ENCODE results near the gene SP100.

Gene SP100

GRCh38 chr2:230441227-230441897, 25.4 kb downstream of the SP100 start:
- Histone ChIP-seq H3K36me3 (ENCODE audit: control insufficient read depth in 1 of 2, insufficient read depth in 2 of 2, low read length in 2 of 2) (no peaks in the 10 kb centered on the region), H3K18ac (ENCODE audit: low read length) (no peak overlapping the region), H2BK12ac (ENCODE audit: low read length) (no peak overlapping the region), H2AK5ac (ENCODE audit: low read length) (no peak overlapping the region), H2AFZ (ENCODE audit: insufficient read depth, low read length, poor library complexity) (no peak overlapping the region), H3K9me3 (ENCODE audit: insufficient read depth, low read depth, low read length) (no peaks in the 10 kb centered on the region), H3K14ac (ENCODE audit: low read length) (no peak overlapping the region), H4K91ac (ENCODE audit: low read depth, low read length) (no peak overlapping the region), H3K79me2 (ENCODE audit: control insufficient read depth, insufficient read depth, low read length, poor library complexity) (no peaks in the 10 kb centered on the region), H3K27me3 (ENCODE audit: insufficient read depth, low read length) (no peaks in the 10 kb centered on the region), H2BK5ac (ENCODE audit: low read depth, low read length, poor library complexity) (no peak overlapping the region), H2BK120ac (ENCODE audit: insufficient read depth, low read length, poor library complexity) (no peak overlapping the region), H3K4ac (ENCODE audit: low read depth, low read length) (no peak overlapping the region), H3K23ac (ENCODE audit: low read length) (no peak overlapping the region), H3K9ac (ENCODE audit: low read length) (no peak overlapping the region), H3K4me3 (ENCODE audit: low read depth, low read length) (no peak overlapping the region), H3K79me1 (ENCODE audit: low read length) (no peaks in the 10 kb centered on the region), H3K4me2 (ENCODE audit: low read length) (no peak overlapping the region), H4K8ac (ENCODE audit: low read depth, low read length) (no peak overlapping the region), H3K4me1 (ENCODE audit: control insufficient read depth in 1 of 2, insufficient read depth in 2 of 2, low read length in 2 of 2) (no peaks in the 10 kb centered on the region), H3K27ac (ENCODE audit: low read depth, low read length) (no peak overlapping the region), H4K12ac (ENCODE audit: low read depth, low read length) (no peak overlapping the region)
- DNase-seq, result no peak
- no CpG with 5 or more reads among the region's 4 CpGs for WGBS (ENCODE audit: extremely low coverage, insufficient coverage, insufficient read length)

DNA sequence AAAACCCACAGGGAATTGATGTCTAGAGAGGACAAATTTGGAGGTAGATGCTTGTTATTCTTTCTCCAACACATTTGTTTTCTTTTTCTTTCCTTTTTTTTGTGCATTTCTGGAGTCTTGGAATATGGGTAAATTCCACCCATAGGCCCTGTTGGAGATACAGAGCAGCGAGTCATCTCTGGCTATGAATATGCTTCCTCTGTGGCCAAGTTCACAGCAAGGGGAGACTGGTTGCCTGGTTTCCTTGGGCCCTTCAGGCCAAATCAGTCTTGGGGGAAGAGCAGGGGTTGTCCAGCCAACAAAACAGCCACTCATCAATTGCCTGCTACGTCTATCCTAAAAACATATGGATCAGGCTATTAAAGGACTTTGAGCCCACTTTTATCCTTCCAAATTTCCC, 27.5 kb downstream of the SP100 start:
- Histone ChIP-seq H3K27ac (ENCODE audit: low read depth, low read length) (no peak overlapping the region), H3K14ac (ENCODE audit: low read length) (no peak overlapping the region), H3K4me2 (ENCODE audit: low read length) (no peak overlapping the region), H2BK12ac (ENCODE audit: low read length) (no peak overlapping the region), H4K12ac (ENCODE audit: low read depth, low read length) (no peak overlapping the region), H3K79me1 (ENCODE audit: low read length) (no peaks in the 10 kb centered on the region), H3K9me3 (ENCODE audit: insufficient read depth, low read depth, low read length) (no peaks in the 10 kb centered on the region), H4K8ac (ENCODE audit: low read depth, low read length) (no peak overlapping the region), H3K79me2 (ENCODE audit: control insufficient read depth, insufficient read depth, low read length, poor library complexity) (no peaks in the 10 kb centered on the region), H3K4me3 (ENCODE audit: low read depth, low read length) (no peak overlapping the region), H3K27me3 (ENCODE audit: insufficient read depth, low read length) (no peaks in the 10 kb centered on the region), H3K4me1 (ENCODE audit: control insufficient read depth in 1 of 2, insufficient read depth in 2 of 2, low read length in 2 of 2) (no peaks in the 10 kb centered on the region), H3K18ac (ENCODE audit: low read length) (no peak overlapping the region), H4K91ac (ENCODE audit: low read depth, low read length) (no peak overlapping the region), H2AK5ac (ENCODE audit: low read length) (no peak overlapping the region), H3K23ac (ENCODE audit: low read length) (no peak overlapping the region), H2AFZ (ENCODE audit: insufficient read depth, low read length, poor library complexity) (no peak overlapping the region), H3K9ac (ENCODE audit: low read length) (no peak overlapping the region), H3K4ac (ENCODE audit: low read depth, low read length) (no peak overlapping the region), H3K36me3 (ENCODE audit: control insufficient read depth in 1 of 2, insufficient read depth in 2 of 2, low read length in 2 of 2) (no peaks in the 10 kb centered on the region), H2BK120ac (ENCODE audit: insufficient read depth, low read length, poor library complexity) (no peak overlapping the region), H2BK5ac (ENCODE audit: low read depth, low read length, poor library complexity) (no peak overlapping the region)
- DNase-seq, result no peak
- no CpG with 5 or more reads among the region's 2 CpGs for WGBS (ENCODE audit: extremely low coverage, insufficient coverage, insufficient read length)

- Histone ChIP-seq H3K18ac (ENCODE audit: low read length) (no peak overlapping the region), H3K27me3 (ENCODE audit: insufficient read depth, low read length) (no peaks in the 10 kb centered on the region), H2AFZ (ENCODE audit: insufficient read depth, low read length, poor library complexity) (no peak overlapping the region), H3K27ac (ENCODE audit: low read depth, low read length) (no peak overlapping the region), H3K36me3 (ENCODE audit: control insufficient read depth in 1 of 2, insufficient read depth in 2 of 2, low read length in 2 of 2) (no peaks in the 10 kb centered on the region), H2BK12ac (ENCODE audit: low read length) (no peak overlapping the region), H2AK5ac (ENCODE audit: low read length) (no peak overlapping the region), H3K4me2 (ENCODE audit: low read length) (no peak overlapping the region), H3K79me2 (ENCODE audit: control insufficient read depth, insufficient read depth, low read length, poor library complexity) (no peaks in the 10 kb centered on the region), H2BK120ac (ENCODE audit: insufficient read depth, low read length, poor library complexity) (no peak overlapping the region), H4K8ac (ENCODE audit: low read depth, low read length) (no peak overlapping the region), H3K4me1 (ENCODE audit: control insufficient read depth in 1 of 2, insufficient read depth in 2 of 2, low read length in 2 of 2) (no peaks in the 10 kb centered on the region), H3K23ac (ENCODE audit: low read length) (no peak overlapping the region), H3K4me3 (ENCODE audit: low read depth, low read length) (no peak overlapping the region), H3K9me3 (ENCODE audit: insufficient read depth, low read depth, low read length) (no peaks in the 10 kb centered on the region), H4K12ac (ENCODE audit: low read depth, low read length) (no peak overlapping the region), H2BK5ac (ENCODE audit: low read depth, low read length, poor library complexity) (no peak overlapping the region), H3K79me1 (ENCODE audit: low read length) (no peaks in the 10 kb centered on the region), H3K14ac (ENCODE audit: low read length) (no peak overlapping the region), H4K91ac (ENCODE audit: low read depth, low read length) (no peak overlapping the region), H3K4ac (ENCODE audit: low read depth, low read length) (no peak overlapping the region), H3K9ac (ENCODE audit: low read length) (no peak overlapping the region)
- no peak for DNase-seq
- WGBS (ENCODE audit: extremely low coverage, insufficient coverage, insufficient read length), result no CpG with 5 or more reads among the region's 2 CpGs
Measured at GRCh38 chr2:230444832-230445231, 28.8 kb downstream of the SP100 start.

GRCh38 chr2:230447036-230447435, 31.0 kb downstream of the SP100 start:
- Histone ChIP-seq H3K27me3 (ENCODE audit: insufficient read depth, low read length) (no peaks in the 10 kb centered on the region), H2BK5ac (ENCODE audit: low read depth, low read length, poor library complexity) (no peak overlapping the region), H2AK5ac (ENCODE audit: low read length) (no peak overlapping the region), H3K23ac (ENCODE audit: low read length) (no peak overlapping the region), H3K9ac (ENCODE audit: low read length) (no peak overlapping the region), H4K12ac (ENCODE audit: low read depth, low read length) (no peak overlapping the region), H4K8ac (ENCODE audit: low read depth, low read length) (no peak overlapping the region), H3K4ac (ENCODE audit: low read depth, low read length) (no peak overlapping the region), H3K79me1 (ENCODE audit: low read length) (no peaks in the 10 kb centered on the region), H3K27ac (ENCODE audit: low read depth, low read length) (no peak overlapping the region), H2BK120ac (ENCODE audit: insufficient read depth, low read length, poor library complexity) (no peak overlapping the region), H3K36me3 (ENCODE audit: control insufficient read depth in 1 of 2, insufficient read depth in 2 of 2, low read length in 2 of 2) (no peaks in the 10 kb centered on the region), H2BK12ac (ENCODE audit: low read length) (no peak overlapping the region), H3K9me3 (ENCODE audit: insufficient read depth, low read depth, low read length) (no peaks in the 10 kb centered on the region), H3K14ac (ENCODE audit: low read length) (no peak overlapping the region), H3K18ac (ENCODE audit: low read length) (no peak overlapping the region), H3K4me1 (ENCODE audit: control insufficient read depth in 1 of 2, insufficient read depth in 2 of 2, low read length in 2 of 2) (no peaks in the 10 kb centered on the region), H3K79me2 (ENCODE audit: control insufficient read depth, insufficient read depth, low read length, poor library complexity) (no peaks in the 10 kb centered on the region), H3K4me3 (ENCODE audit: low read depth, low read length) (no peak overlapping the region), H4K91ac (ENCODE audit: low read depth, low read length) (no peak overlapping the region), H3K4me2 (ENCODE audit: low read length) (no peak overlapping the region), H2AFZ (ENCODE audit: insufficient read depth, low read length, poor library complexity) (no peak overlapping the region)
- WGBS (ENCODE audit: extremely low coverage, insufficient coverage, insufficient read length), result no CpG with 5 or more reads among the region's 7 CpGs
- no peak for DNase-seq
